ENCODE results near the gene CPN2.

- TF ChIP-seq POLR2AphosphoS5 (IDR thresholded peaks at IDR 0.05; ENCODE audit: low read depth, low read length) (no peak), REST (IDR thresholded peaks at IDR 0.05; ENCODE audit: insufficient read depth in 1 of 2, low read depth in 2 of 2, low read length in 2 of 2) (no peak), TAF1 (IDR thresholded peaks at IDR 0.05; ENCODE audit: borderline replicate concordance, insufficient read depth, low read length) (no peak), SIN3A (IDR thresholded peaks at IDR 0.05; ENCODE audit: borderline replicate concordance, insufficient read depth, low read length) (no peak)
These were observed 17.1 kb upstream of the CPN2 start for GRCh38 chr3:194367992-194368841.

Measured in PFSK-1 (cell line).